Amygdala (tissue), 56 donors: ENCODE data around the gene CARNS1.

Experiments
- DNase-seq, 56 donors: peaks; one replicate each; lab custom pipeline; 2025; lab: John Stamatoyannopoulos, UW

The CARNS1 gene

DNA sequence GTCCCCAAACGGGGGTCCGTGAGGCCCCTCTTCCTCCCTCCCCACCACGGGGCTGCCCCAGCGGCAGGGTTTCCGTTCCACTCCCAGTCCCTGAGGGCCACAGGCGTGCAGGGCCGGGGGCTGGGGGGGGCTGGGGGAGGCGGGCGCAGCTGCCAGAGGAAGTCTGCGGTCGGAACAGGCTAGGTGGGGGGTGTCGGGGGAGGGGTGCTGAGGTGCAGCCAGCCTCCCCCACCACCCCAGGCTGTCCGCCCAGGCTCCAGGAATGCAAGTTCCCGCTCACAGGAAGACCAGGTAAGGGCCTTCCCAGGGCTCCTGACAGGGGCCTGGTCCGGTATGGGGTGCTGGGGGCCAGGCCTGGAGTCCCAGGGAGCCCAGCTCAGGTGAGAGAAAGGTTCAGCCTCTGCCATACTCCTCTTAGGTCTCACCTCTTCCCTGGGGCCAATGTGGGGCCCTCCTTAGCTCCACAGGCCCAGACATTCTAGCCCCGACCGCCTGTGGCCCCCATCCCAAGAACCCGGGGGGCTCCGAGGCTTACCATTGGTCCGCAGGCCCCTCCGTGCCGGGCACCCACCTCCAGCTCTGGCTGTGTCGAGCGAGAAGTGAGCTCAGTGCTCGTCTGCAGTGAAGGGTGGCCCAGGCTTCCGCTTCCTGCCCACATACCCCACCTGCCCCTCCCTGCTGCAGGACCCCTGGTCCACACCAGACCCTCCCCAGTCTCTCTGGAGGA, 21.8 kb downstream of the CARNS1 start, which contains the start of gene PTPRCAP:
Gene PTPRCAP, minus strand, starts transcription at position 601 of the 727 bp plus-strand sequence. Its CDS starts 63 bp downstream, at position 538.
- no peak for DNase-seq

DNA sequence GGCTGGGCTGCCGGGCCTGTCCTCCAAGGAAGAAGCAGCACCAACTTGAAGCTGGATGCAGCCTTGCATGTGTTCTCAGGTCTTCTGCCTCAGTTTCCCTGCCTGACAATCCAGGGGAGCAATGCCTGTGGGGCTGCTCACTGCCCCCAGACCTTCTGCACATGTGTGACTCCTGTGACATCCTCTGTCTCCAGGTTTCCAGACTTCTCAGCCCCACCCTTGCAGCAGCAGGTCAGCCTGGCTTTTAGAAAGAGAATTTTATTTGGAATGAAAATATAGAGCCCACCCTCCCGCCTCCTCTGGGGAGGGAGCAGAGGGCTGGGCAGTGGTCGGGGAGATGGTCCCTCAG, 22.3 kb downstream of the CARNS1 start:
- DNase-seq: no peak

DNA sequence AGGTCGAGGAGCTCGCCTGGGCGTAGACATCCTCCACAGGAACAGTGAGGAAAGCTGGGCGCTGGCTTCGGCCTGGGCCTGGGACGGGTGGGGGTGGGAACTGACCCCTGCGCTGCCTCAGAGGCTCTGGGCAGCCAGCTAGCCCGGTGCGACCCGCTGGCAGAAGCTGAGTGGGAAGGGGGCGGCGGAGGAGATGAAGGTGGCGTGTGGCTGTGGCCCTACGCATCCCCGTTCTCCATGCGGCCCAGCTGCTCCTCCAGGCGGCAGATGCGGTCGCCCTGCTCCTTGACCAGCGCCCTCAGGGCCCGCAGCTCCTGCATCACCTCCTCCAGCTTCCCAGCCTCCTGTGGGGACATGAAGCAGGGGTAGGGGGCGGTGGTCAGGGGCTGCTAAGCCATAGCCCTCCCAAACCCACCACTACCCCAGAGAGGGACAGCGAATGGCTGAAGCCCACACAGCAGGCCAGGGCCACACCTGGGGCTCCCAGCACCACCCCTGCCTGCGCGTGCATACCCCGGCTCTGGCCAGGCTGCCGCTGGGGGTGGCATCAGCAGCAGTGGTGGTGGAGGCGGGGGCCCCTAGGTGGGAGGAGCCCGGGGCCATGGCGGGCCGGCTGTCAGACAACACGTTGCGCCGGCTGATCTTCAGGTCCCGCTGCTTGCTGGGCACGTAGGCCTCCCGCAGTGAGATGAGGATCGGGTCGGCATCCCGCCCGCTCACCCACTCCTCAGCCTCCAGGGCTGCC, 22.9 kb downstream of the CARNS1 start:
- DNase-seq: no peak

DNA sequence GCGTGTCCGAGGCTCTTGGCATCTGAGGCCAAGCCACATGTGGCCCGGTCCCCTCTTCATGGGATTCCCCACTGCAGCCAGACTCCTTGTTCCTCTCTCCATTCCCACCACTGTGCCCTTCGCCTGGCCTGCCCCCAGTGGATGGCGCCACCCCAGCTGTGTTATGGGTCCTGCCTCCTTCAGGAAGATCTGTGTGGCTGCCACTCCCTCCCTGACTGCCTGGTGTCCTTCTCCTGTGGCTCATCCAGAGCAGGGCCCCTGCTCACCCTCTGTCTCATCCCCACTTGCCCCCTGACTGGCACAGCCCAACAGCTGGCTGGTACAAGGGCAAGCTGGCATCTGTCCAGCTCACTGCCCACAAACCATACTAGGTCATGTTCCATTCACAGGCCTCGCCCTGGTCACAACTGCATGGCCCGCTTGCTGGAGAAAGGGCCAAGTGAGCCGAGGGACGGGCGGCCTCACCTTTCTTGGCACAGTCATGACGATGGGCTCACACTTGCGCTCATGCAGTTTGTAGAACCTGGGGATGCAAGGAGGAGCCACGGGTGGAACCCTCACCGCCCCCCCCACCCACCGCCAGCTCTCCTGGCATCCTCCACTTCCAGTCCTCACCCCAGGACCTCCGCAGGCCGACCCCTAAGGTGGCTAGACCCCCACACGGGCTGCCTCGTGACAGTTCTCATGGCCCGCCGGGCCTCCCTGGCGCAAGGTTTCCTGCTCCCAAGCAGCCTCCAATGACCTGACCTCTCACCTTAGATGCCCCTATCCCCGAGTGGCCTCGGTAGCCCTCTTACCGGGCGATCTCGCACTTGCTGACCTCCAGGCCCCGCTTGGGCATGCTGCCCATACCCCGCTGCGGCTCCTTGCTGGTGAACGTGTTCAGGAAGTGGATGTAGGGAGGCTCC, 24.1 kb downstream of the CARNS1 start:
- peak in 11 of 56 donors; percentile 5 to 71 (median 37) for DNase-seq

DNA sequence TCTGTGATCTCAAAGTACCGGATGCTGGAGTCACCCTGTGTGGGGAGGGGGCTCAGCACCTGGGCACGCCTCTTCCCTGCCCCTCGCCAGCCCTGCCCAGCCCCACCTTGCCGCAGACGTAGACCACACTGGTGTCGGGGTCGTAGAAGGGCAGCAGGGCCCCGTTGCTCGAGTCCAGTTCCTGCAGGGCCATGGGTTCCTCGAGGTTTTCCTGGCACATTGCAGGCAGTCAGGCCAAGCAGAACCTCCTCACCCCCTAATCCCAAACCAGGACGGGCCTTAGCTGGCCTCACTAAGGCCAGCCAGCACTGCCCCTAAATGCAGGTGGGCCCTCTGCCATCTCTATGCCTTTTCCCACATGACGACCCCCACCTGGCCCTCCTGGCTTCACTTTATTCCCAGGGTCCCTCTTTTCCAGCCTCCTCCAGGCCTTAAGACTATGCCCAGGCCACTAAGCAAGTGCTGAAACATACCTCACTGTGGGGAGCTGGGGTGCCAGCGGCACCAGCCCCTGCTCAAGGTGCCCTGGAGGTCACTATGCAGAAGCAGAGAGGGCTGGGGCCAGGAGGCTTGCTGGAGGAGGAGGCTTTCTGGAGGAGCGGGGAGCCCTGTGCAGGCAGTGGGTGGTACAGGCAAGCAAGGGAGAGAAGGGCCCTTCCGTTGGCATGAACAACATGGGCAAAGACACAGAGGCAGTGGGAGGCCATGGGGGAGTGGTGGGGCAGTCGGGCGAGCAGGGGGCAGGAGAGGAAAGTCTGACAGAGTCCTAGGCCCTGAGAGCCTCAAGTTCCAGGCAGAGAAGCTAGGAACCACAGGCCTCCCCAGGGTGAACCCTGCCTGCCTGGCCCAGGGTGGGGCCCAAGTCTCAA, 25.0 kb downstream of the CARNS1 start:
- no peak for DNase-seq

DNA sequence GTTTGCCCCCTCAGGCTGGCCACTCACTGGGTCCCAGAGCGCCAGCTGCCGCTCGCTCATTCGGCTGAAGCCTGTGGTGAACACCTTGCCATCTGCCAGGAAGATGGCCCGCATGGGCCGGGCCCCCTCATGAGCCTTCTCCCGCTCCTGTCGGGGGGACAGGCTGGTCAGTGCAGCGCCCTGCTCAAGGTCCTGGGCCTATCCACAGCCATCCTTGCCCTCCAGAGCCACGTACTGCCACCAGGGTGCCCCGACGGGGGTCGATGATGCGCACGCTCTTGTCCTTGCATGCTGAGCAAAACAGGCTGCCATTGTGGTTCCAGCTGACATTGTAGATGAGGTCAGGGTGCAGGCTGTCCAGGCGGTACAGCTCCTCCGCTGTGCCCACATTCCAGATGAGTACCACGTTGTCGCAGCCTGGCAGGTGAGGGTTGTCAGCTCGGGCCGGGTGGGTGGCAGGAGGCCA, 25.7 kb downstream of the CARNS1 start:
- DNase-seq: no peak

DNA sequence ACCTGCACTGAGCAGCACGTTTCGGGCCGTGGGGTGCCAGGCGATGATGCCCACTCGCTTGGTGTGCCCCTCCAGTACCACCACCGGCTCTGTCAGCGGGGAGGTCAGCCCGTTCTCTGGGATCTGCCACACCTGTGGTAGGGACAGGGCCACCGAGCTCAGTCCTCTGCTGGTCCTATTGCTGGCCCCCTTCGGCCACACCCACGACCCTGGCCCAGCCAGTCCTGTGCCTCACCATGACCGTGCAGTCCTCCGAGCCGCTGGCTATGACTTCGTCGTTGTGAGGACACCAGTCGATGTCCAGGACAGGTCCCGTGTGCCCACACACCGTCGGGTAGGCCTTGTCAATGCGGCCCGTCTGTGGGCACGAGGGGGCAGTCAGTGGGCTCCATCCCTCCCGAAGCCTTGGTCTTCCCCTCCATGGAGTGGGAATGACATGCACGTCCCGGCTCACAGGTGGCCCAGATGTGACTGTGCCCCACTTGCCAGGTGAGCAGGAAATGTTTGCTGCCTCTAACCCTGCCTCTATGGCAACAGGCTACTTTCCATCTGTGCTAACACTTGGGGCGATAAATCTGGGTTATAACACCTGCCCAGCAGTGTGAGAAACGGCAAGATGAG, 26.4 kb downstream of the CARNS1 start:
- DNase-seq: no peak

DNA sequence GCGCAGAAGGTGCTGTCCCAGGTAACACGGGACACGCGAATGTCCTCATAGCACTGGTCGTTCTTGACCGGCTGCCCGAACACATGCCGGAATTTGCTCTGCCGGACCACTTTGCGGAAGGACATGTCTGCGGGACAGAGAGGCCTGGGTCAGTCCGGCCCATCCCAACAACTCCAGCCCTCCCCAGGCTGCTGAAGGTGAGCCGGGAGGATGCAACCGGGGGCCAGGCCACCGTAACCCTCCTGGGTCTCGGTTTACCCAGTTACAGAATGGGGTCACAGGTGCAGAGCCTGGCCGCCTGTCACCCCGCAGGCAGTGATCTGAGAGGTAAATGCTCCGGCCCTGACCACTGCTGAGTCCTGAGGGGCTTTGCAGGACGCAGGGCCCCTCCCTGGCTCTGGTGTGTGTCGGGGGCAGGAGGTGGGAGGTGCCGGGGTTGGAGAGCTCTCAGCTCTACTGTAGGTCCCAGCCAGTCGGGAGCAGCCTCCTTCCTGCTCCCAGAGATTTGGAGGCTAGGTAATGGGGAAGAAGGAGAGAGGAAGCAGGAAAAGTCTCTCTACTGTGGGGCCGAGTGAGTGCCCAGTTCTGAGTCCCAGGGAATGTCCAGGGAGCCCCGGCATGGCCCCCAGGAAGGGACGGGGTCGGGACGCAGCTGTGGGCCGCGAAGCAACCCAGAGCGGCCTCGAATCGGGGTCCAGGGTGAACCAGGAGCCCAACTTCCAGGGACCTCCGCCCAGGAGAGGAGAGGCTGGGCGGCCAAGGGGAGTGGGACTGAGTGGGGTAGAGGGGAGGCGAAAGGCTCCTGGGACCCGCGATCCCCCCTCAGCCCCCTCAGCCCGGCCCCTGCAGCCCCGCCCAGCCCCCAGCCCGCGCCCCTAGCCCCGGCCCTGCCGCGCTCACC, 27.3 kb downstream of the CARNS1 start:
- no peak for DNase-seq

DNA sequence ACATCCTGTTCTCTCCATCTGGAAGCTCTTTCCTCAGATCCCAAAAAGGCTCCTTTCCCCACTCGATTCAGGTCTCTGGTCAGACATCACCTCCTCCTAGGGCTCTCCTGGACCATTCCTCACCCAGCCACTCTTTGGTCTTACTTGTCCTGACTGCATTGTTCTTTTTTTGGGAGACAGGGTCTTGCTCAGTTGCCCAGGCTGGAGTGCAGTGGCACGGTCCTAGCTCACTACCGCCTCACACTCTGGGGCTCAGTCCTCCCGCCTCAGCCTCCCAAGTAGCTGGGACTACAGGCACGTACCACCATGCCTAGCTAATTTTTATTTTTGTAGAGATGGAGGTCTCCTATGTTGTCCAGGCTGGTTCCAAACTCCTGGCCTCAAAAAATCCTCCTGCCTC, 30.0 kb downstream of the CARNS1 start:
- no peak for DNase-seq

DNA sequence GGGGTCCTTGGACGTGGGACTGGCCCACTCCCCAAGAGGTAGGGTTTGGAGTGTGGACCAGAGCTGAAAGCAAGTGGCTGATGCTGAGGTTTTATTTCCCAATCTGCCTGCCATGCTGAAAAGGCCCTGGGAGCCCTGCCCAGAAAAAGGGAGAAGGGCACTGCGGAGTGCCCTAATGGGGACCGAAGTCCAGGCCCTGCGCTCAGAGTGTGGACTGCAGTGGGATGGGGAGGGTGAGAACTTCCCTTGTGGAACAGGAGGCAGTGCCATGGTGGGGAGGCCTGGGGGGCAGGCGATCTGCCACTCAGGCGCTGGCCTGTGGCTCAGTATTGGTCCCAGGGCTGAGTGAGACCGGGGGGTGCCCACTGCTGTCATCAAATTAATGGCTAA, 32.7 kb downstream of the CARNS1 start:
- no peak for DNase-seq

DNA sequence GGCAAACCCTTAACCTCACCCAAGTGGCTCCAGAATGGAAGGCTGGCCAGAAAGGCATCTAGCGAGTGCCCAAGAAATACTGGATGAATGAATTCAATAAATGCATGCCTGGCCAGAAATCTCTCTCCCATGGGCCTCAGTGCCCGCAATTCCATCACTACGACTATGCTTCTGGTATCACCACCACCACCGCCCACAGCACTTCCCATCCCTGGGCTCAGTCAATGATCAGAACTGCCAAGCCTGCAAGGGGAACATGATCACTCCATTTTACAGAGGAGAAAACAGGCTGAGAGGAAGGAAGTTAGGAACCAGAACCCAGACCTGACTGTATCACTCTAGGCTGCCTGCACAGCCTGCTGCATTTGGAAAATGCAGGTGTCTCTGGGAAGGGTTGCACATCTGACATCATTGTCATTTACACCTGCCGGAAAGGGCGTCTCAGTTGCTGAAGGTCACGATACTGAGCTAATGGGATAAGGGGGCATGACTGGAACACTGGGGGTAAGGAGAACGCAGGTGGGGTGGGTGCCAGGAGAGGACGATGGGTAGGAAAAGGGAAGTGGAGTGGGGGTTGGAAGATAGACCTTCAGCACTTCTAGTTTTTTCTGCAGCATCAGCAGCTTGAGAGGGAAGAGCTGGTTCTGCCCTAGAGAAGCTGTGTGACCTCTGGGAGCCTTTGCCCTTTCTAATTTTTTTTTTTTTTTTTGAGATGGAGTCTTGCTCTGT, 33.8 kb downstream of the CARNS1 start:
- peak in 1 of 56 donors; percentile 25 for DNase-seq

DNA sequence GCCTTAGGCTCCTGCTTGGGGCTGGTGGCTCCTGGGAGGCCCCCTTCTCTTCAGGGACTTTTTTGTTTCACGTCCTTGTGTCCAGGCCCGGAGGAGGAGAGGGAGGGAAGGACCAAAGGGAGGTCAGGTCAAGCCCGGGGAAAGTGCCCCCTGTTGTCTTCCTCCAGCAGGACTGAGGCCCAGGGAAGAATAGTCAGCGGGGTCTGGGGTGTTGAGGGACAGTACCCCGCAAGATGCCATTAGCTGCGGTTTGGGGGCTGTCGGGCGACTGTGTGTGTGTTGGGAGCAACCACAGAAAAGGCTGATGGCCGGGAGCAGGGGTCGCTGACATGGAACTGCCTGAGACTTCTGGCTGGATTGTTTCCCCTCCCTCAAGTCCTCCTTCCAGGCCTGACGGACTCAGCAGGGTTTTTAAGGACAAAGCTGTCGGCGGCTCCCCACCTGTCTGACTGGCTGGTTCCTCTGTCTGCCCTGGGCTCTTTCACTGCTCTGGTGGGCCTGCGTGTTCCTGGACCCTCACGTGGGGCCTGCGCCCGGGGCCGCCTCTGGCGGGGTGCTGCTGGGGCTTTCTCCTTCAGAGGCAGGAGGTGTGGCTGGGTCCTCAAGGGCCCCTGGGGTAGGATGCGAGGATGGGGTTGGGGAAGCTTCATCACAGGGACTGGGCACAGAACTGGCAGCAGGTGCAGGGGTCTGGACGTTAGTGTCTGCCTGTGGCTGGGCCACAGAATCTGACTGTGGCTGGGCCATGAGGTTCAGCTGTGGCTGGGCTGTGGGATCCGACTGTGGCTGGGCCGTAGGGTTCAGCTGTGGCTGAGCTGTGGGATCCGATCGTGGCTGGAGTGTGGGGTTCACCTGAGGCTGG, 35.5 kb downstream of the CARNS1 start:
- no peak for DNase-seq

DNA sequence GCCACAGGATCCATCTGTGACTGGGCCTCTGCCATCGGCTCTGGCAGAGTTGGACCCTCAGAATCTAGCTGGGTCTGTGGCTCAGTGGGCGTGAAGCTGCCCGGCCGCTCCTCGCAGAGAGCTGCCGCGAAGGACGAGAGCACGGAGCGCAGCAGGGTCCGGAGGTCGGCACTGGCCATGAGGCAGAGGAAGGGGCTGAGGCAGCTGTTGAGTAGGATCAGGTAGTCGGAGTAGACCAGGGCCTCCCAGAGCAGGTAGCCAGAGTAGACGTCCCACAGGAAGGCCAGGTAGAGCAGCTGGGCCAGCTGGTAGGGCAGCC, 36.1 kb downstream of the CARNS1 start:
- DNase-seq: no peak

DNA sequence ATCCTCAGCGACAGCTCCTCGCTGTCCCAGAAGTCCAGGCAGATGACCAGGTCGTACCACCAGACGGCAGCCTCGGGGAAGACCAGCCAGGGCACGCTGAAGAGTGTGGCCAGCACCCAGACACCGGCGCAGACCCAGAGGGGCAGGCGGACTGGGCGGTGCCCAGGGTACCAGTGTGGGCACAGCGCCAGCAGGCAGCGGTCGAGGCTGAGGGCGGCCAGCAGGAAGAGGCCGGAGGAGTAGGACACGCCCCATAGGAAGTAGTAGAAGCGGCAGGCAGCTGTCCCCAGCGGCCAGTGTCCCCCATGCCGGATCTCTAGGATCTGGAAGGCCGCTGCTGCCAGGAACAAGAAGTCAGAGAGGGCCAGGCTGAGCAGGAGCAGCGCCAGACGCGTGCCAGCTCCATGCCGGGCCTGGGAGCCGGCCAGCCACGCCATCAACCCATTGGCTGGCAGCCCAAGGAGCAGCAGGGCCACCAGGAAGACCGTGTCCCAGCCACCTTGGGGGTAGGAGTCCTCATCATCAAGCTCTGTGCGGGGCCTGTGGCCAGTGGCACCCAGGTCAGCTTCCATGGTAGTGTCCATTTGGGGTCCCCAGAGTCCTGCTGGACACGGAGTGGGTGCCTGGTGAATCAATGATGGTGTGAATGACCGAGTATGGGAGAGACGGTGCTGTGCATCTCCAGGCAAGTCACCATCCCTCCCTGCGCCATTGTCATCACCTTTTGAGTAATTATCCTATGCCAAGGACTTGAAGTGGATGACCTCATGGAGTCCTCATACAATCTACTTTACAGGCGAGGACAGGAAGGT, 36.9 kb downstream of the CARNS1 start, which contains the start of gene GPR152:
Gene GPR152, minus strand, starts transcription at position 589 of the 812 bp plus-strand sequence. Its CDS starts 5 bp downstream, at position 584.
- peak in 7 of 56 donors; percentile 16 to 73 (median 31) for DNase-seq

DNA sequence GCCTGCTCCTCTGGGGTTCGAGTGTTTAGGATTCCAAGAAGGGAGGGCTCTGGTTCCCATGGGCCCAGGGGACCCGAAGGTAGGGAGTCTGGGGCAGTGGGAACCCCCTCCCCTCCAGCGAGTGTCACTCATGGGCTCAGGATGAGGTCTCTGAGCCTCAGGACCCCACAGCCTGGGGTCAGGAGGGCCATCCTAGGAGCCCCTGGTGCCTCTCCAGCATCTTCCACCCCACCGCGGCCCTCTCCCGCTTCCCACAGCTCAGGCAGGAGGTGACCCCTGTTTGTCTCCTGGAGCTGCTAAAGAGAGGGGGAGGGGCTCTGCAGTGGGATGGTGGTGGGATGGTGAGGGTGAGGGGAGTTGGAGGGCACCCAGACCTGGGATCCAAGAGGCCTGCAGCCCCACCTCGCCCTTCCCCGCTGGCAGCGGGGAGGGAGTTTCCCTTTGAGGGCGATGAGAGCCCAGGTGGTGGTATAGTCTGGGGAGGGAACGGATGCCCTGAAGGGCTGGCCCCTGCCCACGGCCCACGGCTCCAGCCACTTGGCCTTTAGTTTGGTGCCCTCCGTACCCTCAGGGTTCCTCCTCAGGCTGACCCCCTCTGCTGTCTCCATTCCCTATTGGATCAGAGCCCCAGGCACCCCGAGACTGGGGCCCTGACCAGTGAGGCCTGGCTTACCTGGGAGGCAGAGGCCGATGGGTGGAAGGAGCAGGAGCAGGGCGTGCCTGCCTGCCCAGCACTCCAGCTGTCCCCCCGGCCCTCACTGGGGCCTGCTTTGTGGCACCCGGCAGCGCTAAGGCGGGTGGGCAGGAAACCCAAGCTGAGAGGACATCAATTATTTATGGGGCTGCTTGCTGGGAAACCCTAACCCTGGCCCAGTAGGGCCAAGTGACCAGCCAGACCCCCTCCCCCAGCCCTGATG, 38.6 kb downstream of the CARNS1 start:
- no peak for DNase-seq
